GM19438 (cell line): Measurements from ENCODE around the gene CAMTA1.

Source experiments
- ATAC-seq: cut with Tn5 transposase; IDR thresholded peaks from one replicate; pipeline ENCODE4 v1.9.1; 2021; ENCODE audit warnings: low read depth; ENCODE audit not compliant: unreplicated experiment

CAMTA1 gene

DNA sequence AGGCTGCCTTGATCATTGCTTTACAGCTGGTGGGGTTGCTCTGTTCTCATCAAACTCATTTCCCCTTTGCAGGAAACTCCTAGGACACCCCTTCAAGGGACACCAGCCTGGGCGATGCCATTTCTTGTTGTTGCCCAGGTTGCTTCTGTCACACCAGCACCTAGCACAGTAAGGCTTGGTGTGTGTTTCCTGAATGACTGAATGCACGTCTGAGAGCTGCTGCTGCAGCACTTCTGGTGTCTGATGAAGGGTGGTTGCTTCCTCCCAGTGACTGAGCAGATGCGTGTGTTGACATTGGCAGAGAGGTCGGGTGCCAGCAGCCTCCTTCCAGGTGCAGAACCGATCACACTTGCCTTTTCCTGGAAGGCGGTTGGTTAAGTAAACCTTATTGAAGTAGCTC, 477.4 kb downstream of the CAMTA1 start:
- no peak for ATAC-seq

DNA sequence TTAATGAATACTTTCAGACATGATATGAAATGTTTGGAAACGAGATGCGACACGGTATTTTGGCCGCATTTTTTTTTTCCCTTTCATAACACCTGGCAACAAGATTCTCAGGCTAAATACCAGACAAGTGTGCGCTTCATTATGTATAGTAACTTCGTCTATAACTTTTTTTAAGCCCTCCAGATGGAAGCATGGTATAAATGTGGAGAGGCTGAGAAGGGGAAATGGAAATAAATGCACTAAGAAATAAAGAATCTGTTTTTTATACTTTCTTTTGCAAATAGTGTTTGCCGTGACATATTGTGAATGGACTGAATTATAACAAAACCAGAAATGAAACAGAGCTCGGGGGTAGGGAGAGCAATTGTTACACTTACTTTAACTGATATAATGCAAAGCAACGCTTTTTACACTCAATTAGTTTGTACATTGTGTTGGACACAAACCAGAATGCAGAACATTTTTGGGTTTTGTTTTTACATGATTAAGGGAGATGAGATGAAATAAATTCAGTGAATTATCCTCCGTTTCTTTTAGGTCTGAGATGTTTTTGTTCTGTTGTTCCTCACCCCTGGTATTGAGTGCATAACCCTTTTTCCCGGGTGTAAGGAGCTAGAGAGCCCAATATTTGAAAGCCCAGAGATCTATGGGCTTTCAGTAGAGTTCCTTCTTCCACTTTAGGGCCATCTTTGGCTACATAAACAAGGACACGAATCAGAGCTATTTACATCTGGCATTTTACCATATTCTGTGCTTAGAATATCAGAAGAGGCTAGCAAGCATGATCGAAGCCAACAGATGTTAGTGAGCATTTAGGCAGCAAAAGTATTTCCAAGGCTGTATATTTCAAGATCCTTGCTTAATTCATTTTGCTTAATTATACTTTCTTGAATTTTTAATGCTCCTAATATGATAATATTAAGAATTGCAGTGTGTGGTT, 478.0 kb downstream of the CAMTA1 start:
- ATAC-seq = no peak

DNA sequence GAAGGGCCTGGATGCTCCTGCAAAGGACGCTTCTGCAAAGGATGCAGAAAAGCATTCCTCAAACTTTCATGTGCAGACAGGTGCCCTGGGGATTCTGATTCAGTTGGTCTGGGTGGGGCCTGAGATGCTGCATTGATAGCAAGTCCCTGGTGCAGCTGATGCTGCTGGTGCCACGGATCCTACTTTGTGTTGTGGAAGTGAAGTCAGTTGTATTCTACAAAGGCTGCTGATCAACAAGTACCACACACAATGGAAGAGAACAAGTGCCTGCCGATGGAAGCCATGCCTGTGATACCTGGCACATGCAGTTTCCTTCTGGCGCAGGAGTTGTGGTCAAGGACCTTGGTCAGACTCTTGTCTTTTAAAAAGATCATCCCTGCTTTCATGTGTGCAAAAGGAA, 478.8 kb downstream of the CAMTA1 start:
- no peak for ATAC-seq

DNA sequence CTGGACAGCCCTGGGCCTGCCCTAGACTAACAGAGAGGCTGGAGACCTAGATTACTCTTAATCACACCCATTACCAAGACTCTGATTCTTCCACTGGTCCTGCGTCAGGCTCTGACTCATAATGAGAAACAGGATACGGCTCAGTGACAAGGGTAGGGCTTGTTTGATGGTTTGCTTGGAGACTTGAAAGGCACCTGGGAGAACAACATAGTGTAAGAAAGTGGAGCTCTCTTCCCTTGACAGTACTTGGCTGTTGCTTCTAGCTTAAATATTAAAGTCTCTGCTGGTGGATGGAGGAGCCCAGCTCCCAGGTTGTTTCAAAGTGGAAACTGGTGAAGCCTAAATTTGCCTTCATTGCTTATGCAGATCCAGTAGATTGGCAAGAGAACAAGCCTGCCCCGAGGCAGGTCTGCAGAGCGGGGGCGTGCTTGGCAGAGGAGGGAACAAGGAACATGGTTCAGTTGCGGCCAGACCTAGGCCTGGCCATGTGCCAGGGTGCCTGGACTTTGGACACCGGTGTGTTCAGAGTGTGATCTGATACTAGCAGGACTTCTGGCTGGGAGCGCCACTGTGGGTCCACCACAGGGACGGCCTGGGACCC, 480.6 kb downstream of the CAMTA1 start:
- no peak for ATAC-seq

DNA sequence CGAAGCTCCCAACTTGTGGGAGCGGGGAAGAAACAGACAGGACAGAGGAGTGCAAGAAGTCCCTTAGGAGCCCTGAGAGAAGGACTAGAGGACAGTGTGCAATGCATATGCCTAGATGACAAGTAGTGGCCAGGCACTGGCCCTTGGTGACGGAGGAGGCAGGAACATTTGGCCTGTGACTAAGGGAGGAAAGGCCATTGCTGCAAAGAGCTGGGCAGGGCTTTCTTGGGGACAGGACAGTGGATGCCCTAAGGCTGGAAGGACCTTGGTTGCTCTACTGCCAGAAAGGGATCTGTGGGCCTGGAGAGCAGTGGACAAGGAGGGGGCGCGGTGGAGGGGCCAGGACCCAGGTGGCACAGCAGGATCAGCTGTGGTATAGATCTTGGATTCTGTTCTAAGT, 481.3 kb downstream of the CAMTA1 start:
- no peak for ATAC-seq

DNA sequence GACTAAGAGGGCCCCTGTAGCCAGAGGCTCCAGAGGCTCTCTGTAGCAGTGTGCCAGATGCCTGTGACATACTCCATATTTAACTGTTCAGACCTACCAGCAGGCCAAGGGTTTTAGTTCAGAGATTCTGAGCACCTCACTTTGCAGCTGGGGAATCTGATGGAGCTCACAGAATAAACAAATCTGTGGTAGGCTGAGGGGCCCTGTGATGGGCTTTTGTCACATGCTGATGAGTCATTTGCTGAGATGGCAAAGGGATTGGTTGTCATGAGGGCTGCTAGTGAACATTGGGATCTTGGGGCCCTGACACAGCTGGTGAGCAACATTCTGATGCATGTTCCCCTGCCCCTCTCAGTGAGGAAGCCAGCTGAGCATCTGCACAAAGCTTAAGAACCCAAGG, 482.2 kb downstream of the CAMTA1 start:
- no peak for ATAC-seq

DNA sequence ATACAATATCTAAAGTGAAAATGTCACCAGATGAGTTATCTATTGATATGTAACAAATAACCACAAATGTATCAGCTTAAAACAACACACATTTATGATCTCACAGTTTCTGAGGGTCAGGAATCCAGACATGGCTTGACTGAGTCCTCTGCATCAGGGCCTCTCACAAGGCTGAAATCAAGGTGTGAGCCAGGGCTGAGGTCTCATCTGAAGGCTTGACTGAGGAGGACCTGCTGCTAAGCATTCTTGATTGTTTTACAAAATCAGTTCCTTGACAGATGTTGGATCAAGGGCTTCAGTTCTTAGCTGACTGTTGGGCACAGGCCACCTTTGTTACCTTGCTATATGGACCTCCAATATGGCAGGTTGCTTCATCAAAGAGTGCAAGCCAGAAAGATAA, 483.7 kb downstream of the CAMTA1 start:
- ATAC-seq = no peak

DNA sequence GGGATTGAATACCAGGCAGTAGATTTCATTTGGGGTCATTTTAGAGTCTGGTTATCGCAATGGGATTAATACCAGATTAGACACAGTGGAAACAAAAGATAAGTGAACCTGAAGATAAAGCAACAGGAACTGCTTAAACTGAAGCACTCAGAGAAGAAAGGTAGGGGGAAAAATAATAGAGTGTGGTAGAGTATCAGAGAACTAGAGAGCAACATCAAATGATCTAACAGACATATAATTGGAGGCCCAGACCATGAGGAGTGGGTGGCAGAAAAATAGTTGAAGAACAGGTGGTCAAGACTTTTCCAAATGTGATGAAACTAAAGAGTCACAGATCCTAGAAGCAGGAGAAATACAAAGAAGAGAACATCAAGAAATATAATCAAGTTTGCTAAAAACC, 484.3 kb downstream of the CAMTA1 start:
- ATAC-seq = no peak

DNA sequence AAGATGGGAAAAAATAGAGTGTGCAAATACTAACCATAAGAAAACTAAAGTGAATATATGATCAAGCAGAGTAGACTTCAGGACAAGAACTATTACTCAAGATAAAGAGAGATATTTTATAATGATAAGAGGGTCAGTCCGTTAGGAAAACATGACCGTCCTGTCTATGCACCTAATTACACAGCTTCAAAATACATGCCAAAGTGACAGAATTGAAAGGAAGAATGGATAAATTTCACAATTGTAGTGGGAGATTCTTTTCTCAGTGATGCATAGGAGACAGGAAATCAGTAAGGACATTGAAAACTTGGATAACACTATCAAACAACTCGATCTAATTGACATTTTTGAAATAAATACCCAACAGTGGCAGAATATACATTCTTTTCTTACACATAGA, 489.0 kb downstream of the CAMTA1 start:
- no peak for ATAC-seq

DNA sequence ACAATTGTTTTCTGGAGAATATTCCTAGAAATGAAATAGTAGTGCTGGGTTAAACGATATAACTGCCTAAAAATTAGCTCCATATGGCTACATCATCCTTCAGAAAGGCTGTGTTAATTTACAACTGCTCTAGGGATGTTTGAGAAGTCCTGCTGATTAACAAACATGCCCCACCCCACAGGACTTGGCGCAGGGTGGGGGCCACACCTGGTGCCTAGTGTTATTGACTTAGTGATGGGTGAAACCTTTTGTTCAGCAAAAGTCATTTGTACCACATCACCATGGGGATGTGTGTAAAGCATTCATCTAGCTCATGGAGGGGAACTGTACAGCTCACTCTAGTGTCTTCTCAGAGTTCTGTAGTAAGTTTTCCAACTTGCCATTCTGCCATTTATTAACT, 492.8 kb downstream of the CAMTA1 start:
- ATAC-seq = no peak

DNA sequence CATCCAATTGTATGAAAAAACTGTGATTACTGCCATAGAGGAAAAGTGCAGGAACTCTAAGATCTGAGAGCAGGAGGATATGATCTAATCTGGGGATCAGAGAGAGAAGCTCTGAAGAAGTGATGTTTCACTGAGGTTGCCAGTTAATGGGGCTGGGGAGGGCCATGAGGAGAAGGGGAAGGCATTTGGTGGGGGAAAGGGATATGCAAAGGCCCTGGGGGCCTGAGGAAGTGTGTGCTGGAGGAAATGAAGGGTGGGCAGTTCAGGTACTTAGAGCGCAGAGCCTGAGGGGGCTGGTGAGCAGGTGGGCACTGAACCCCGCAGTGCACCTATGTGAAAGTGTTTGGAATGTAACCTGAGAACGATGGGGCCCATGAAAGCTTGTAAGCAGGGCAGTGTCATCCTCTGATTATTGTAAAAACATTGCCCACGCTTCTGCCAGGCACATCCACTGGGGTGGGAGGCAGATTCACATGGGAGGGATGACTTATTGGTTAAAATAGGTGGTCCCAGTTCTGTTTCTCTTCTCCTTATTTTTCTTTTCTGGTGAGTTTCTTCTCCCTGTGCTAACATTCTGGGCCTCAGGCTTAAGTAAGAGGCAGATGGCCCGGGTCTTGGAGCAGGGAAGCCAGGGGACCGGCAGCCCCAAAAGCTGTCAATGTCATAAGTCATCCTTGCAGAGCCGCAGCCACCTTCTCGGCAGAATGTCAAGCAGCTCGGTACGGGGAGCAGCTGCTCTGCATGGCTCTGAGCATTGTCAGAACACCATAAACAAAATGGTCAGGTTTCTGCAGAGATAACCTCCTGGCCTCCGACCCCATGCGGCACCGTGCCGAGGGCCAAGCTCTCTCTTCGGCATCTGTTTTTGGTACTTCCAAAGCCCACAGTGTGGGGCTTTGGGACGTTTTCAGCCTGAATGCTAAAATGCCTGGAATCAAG, 493.8 kb downstream of the CAMTA1 start:
- no peak for ATAC-seq

DNA sequence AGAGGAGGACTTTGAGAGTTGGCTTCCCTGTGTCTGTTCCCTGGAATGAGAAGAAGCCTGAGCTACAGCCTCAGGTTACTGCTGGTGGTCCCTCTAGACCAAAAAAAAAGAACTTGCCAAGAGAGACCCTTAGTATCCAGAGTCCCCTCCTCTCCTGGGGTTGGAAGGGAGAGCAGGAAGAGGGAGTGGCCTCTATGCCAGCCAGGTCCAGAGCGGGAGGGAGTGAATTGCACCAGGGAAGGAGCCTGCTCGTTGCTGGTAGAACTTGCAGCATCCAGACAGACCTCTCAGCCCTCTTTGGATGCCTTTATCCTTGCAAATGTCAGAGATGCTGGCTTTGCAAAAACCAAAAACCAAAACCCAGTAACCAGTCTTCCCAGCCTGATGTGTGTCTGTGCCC, 494.5 kb downstream of the CAMTA1 start:
- ATAC-seq = no peak

DNA sequence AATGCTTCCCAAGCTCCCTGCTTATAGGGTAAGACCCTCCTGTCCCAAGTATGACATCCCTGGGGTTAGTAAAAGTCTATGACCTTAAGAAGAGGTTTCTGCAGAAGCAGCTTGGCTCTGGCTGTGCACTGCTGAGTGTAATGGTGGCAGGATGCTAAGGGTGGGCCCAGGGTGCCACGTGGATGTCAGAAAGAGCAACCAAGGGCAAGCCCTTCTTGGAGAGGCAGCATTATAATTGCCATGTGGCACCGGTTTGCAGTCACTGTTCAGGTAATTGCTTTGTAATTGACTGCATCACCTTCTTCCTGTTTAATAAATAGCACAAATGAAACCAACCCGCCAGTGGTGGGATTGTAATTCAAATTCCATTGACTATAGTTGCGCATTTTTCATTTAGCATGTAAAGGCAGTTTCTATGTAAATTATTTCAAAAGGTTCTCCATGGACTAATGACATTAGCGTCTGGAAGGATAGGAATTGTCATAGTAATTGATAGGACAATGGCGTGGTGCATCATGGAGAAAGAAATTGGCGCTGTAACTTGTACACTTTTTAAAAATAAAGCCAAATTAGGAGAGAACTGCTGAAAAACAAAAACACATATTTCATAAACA, 495.2 kb downstream of the CAMTA1 start:
- ATAC-seq = no peak

DNA sequence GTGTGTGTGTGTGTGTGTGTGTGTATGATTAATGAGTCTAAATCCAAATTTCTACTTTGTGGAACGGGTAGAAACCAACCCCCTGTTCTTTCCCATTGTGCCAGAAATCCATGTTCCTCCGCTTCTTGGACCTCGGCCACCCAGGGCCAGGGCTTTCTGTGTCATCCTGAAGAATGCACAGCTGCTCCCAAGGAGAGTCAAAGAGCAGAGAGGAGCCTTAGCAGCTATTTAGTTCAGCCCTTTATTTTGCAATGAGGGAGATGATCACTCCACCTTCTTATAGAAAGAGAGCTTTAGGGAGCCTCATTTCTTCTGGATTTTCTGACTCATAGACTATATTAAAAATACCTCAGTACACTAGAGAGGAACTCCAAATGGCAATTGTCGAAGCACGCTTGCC, 496.6 kb downstream of the CAMTA1 start:
- ATAC-seq = no peak

DNA sequence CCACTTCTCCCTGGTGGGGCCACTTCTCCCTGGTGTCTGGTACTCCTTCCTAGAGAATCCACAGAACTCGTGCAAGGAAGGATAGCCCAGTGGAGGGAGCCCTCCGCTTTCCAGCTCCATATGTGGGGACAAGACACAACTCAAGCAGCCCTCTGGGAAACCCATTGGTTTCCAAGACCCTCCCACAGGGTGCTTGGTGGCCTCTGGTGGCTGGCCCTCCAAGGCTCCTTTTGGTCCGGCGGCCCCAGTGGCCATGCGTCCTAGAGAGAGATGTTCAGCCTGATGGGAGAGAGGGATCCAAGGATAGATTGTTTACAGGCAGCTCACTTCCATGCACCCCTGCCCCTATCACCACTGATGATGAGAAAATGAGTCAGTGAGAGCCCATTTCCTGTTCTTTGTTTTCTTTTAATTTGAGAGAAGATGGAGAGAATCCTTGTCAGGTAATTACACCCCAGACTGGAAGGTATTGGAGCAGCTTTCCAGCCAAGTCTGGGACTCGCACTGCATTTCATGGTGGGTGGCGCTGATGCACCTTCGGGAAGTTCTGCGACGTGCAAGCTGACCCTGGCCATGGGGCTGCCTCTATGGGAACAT, 499.7 kb downstream of the CAMTA1 start:
- ATAC-seq = no peak

DNA sequence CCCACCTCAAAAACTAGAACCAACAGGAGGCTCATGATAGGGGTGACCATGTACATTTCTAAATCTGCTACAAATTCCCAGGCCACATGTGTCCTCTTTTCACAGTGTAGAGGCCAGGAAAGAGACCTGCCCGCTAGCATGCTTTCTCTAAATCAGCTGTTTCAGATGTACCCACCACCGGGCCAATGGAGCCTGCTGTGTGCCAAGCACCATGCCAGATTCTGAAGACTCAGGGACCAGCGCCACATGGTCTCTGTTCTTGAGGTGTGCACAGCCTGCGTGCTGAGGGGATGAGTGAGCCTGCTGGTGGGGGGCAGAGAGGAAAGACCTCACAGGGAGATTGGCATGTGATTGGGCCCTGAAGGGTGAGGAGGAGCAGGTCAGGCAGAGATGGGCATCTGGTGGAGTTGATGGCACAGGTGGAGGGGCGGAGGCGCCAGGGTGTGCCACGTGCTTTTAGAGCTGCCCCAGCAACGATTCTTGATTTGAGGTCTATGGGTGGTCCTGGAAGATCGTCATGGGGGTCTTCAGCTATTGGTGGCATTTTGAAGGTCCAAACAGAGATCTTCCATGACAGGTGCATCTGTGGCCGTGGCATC, 500.7 kb downstream of the CAMTA1 start:
- ATAC-seq = no peak

DNA sequence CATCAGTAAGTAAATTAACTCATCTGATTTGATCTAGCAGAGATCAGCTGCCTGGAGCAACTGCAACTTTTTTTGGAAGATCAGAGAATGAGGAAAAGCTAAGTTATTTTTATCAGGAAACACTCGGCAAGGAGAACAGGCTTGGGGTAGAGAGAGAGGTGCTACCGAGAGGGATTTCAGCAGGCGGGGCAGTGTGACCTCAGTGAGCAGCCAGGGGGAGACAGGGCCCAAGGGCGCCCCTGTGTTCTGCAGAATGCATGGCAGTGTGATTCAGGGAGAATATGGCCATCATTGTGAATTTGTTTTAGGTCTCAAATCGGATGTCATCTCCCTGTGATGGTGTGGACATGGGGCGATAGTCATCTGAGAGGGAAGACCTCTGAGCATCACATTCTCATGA, 501.8 kb downstream of the CAMTA1 start:
- ATAC-seq = no peak

DNA sequence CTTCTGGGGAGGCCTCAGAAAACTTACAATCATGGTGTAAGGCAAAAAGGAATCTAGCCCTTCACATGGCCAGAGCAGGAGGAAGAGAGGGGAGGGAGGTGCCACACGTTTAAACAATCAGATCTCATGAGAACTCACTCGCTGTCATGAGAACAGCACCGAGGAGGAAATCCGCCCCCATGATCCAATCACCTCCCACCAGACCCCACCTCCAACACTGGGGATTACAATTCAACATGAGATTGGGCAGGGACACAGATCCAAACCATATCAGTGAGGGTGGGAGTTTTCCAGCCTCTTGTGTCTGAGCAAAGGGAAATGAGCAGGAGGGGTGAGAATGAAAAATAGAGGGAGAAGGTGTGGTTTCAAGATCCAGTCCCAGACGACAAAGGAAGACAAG, 503.7 kb downstream of the CAMTA1 start:
- ATAC-seq = no peak

DNA sequence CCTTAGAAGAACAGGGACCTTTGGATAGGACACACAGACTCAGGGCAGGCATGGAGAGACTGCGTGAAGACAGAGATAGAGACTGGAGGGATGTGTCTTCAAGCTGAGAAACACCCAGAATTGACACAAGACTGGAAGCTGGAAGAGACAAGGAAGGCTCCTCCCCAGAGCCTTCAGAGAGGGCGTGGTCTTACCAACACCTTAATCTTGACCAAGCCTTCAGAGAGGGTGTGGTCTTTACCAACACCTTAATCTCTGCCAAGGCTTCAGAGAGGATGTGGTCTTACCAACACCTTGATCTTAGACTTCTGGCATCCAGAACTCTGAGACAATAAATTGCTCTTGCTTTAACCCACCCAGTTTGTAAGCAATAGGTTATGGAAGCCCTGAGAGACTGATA, 504.4 kb downstream of the CAMTA1 start:
- ATAC-seq = no peak
